GM19238 (cell line): ENCODE results near the gene REEP3.
A peak's percentile ranks its signal among the peaks of the same experiment; 100 is the strongest.
"Not testable (repeated sequence)": the region's sequence is repeated elsewhere in the genome, so short reads cannot be mapped to it uniquely, and the experiment has no call there.

ENCODE experiments used
- DNase-seq: peaks from one replicate; pipeline ENCODE4 v3.0.0; 2011; ENCODE audit warnings: low spot score; ENCODE audit not compliant: insufficient read length

The REEP3 gene

DNA sequence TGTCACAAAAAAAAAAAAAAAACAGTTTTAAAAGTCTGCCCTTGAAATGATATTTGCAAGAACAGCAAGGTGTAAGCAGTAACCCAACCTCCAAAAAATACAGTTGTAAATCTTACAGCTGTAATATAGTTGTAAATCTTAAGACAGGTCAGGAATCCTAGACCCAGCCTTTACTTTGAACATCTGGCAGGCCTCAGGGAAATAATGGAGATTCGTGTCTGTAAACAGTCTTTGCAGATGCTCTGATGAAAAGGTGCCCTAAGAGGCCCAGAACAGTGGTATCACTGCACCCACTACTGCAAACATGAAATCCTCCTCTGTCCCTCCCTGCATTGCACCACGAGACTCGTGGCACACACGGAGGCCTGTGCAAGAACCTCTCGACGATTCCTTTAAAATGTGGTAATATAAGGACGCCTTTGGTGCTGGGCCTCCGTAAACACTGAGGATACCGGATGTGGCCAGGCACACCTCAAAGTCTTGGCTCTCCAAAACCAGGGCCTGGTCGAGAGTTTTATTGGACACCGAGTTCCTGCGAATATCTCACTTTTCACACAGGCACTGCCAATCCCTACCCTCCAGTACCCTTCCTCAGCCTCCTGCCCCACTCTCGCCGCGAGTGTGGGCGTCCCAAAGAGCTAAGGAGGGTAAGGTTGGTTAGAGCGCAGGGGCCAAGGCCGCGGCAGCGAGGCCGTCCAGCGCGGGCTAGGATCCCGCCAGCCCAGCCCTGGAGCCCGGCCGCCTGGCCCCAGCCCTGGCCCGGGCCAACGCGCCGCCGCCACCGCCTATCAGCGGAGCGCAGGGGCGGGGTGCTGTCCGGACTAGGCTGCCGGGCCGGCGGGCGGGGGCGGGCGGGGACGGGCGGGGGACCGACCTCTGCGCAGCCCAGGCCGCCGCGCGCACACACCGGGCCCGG, at the start of gene REEP3:
TSS of gene REEP3 (plus strand) at position 902 of the 916 bp plus-strand sequence. CDS start 145 bp downstream, outside the sequence.
- DNase-seq = peak; percentile 19

GRCh38 chr10:63474488-63474887, 46.7 kb upstream of the REEP3 start:
- DNase-seq = no peak

DNA sequence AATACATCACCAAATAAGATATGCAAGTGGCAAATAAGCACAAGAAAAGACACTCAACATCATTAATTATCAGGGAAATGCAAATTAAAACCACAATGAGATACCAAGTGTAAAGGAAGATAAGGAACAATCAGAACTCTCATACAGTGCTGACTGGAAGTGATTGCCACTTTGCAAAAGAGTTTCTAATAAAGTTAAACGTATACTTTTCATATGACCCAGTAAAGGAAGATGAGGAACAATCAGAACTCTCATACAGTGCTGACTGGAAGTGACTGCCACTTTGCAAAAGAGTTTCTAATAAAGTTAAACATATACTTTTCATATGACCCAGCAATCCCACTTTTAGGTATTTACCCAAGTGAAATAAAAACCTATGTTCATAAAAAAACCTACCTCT, 43.3 kb upstream of the REEP3 start:
- DNase-seq = no peak

DNA sequence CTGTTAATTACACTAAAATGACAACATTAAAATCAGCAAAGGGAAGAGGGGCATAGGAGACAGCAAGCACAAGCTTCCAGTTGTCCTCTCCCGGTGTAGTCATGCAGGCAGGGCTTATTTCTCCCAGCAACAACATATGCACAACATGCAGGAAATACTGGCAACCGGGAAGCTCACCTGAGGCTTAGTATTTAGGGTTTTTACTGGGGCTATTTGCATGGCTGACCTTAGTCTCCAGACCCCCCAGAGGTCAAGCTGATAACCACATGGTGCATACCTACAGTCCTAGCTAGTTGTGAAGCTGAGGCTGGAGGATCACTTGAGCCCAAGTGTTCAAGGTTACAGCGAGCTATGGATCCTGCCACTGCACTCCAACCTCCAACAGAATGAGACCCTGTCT, 42.6 kb upstream of the REEP3 start:
- no peak for DNase-seq

DNA sequence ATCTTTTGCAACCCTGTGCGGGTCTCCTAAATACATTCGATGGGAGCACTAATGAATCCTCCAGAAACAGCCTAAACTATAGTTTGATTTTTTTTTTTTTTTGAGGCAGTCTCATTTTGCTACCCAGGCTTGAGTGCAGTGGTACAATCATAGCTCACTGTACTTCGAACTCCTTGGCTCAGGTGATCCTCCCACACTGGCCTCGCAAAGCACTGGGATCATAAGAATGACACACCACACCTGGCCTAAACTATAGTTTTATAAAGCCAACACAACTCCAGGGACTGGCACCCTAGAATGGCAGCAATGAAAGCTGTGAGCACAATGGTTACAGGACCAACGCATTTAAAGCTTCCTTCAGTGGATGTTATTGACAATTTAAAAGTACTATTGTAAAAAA, 41.0 kb upstream of the REEP3 start:
- no peak for DNase-seq

DNA sequence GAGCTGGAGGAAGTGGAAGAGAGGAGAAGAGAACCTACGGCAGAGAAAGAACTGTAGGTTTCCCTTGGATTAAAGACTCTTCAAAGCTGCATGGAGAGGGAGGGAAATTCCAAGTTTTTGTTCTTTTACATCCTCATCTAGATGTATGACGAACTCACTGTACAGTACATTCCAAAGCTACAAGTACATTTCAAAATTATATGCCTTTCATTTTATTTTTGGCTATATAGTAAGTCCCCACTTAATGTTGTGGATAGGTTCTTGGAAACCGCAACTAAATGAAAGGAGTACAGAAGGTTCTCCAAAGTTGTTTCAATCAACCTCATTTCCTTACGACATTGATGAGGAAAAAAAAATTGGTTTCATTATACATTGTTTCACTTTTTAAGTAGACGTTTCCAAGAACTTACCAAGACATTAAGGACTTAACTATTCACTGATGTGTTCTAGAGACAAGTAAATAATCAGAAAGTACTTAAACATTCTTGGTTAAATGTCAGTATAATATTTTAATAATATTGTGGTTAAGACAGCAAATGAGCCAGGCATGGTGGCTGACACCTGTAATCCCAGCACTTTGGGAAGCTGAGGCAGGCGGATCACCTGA, 39.3 kb upstream of the REEP3 start:
- no peak for DNase-seq

DNA sequence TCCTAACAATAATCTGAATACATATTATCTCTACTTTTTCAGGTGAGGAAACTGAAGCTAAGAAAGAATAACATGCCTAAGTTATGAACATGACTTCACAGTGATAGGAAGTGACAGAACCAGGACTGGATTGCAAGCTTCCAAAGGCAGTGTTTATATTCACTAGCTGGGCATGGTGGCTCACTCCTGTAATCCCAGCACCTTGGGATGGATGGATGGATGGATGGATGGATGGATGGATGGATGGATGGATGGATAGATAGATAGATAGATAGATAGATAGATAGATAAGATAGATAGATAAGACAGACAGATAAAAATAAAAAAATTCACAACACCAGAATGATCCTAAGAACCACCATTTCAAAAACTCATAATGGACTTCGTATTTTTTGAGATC, 37.2 kb upstream of the REEP3 start:
- no peak for DNase-seq

GRCh38 chr10:63487990-63488389, 33.2 kb upstream of the REEP3 start:
- no peak for DNase-seq

DNA sequence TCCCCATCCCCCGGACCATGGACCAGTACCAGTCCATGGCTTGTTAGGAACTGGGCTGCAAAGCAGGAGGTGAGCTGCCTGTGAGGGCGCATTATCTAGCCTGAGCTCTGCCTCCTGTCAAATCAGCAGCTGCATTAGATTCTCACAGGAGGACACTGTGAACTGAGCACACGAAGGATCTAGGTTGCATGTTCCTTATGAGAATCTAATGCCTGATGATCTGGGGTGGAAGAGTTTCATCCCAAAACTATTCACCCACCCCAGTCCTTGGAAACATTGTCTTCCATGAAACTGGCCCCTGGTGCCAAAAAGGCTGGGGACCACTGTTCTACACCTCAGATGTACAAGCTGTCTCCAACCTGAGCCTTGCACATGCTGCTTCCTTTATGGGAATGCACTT, 31.4 kb upstream of the REEP3 start:
- DNase-seq = no peak

DNA sequence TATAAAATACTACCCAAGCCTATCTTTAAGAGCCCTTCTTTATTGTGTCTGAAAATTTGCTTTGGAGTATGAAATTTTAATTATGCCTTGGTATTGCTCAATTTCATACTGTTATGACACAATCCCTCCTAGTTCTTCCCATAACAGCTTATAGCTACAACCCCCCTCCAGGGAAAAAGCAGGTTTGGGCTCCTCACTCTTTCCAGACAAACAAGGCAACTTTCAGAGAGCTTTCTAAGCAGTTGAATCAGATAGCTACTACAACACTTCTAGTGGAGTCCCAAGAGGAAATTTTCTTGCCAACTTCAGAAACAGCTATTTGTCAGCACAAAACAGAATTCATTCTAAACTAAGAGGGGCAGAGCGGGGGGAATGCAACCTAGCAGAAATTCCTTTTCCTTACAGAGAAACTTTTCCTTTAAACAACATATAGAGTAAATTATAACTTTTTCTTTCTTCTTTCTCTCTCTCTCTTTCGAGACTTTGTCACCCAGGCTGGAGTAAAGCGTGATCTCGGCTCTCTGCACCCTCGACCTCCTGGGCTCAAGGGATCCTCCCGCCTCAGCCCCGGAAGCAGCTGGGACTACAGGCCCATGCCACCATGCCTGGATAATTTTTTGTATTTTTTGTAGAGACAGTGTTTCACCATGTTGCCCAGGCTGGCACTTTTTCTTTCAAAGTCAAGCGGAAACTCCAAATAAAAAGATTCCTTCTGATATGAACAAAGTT, 29.4 kb upstream of the REEP3 start:
- DNase-seq = no peak

GRCh38 chr10:63492317-63492690, 28.9 kb upstream of the REEP3 start:
- DNase-seq = not testable (repeated sequence)

- no peak for DNase-seq
These were observed 28.2 kb upstream of the REEP3 start for GRCh38 chr10:63493004-63493403.

- DNase-seq = no peak
These were observed 26.2 kb upstream of the REEP3 start for GRCh38 chr10:63494951-63495350.

GRCh38 chr10:63496561-63496960, 24.6 kb upstream of the REEP3 start:
- DNase-seq = no peak

DNA sequence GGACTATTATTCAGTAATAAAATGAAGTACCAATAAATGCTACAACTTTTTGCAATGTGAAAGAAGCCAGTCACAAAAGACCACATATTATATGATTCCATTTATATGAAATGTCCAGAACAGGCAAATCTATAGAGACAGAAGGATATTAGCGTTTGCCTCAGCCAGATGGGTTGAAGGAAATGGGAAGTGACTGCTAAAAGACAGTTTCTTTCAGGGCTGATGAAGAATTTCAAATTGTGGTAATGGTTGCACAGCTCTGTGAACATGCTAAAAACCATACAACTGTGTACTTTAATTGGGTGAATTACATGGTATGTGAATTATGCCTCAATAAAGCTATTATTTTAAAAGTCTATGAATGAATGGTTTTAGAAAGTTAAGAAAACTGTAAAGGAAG, 23.9 kb upstream of the REEP3 start:
- no peak for DNase-seq

DNA sequence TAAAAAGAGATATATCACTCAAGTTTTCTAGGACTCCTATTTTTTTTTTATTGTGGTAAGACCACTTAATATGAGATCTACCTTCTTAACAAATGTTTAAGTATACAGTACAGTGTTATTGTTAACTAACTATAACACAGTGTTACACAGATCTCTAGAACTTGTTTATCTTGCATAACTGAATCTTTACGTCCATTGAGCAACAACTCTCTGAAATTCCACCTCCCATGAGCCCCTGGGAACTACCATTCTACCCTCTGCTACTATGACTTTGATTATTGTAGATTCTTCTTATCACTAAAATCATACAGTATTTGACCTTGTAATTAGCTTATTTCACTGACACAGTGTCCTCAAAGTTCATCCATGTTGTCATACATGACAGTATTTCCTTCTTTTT, 22.5 kb upstream of the REEP3 start:
- DNase-seq = no peak

DNA sequence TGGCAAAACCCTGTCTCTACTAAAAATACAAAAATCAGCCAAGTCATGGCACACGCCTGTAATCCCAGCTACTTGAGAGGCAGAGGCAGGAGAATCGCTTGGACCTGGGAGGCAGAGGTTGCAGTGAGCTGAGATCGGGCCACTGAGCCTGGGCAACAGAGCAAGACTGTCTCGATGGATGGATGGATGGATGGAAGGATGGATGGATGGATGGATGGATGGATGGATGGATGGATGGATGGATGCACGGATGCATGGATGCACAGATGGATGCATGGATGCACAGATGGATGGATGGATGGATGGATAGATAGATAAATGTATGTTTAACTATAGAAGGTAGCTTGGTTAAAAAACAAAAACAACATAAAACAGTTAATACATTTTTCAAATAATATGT, 20.6 kb upstream of the REEP3 start:
- DNase-seq = not testable (repeated sequence)

DNA sequence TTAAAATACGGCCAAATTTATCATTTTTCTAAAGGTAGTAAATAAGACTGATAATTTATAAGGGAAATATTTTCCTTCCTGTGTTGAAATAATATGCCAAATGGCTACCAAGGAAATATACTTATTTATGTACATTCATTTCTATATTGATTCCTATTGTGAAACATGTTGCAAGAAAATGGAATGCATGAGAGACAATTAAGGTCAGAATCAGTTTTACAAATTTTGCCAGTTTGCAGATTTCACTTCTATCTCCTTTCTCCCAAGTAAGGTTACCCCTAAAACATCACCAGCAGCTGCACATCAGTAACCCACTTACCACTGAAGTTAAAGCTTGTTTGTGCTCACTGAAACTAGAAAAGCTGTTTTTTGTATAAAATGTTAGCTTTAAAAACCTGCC, 19.2 kb upstream of the REEP3 start:
- no peak for DNase-seq

- no peak for DNase-seq
These were observed 18.4 kb upstream of the REEP3 start for GRCh38 chr10:63502832-63503231.

DNA sequence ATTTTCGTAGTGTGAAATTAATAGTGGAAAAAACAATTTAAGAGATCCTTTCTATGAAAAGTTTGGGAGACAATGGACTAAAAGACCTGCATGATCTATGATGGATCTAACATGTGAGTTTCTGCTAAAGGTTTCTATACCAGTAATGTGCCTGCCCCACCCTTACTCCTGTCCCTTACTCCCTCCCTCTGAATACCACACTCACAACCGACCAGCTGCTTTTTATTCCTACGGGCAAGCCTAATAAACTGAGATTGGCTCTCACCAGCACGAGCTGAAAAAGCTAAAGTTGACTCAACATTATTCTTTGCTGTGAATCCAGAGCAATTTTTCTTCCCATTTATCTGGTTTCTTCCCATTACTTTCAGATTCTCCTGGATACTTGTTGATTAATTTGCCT, 17.8 kb upstream of the REEP3 start:
- DNase-seq = no peak

GRCh38 chr10:63504145-63504881, 16.9 kb upstream of the REEP3 start:
- no peak for DNase-seq

DNA sequence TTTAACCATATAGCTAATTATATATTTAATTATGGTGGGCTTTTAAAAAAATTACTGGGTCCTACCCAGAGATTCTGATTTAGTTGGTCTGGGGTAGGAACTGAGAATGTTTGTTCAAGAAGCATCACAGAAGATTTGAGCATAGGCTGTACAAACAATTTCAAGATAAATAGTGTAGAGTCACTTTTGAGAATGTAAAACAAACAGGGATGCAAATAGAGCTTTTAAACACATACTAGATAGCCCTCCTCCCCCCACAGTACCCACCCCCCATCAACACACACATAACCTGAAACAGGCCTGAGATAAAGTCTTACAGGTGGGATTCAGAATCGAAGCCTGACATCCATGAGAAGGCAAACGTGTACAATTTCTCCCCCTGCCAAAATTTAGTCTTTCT, 15.6 kb upstream of the REEP3 start:
- DNase-seq = no peak
